HEK293 (cell line): Measurements from ENCODE around the gene FAM193B.

Source experiments
- CTCF ChIA-PET: fragments of 350-600 bp; formaldehyde crosslinking; extraction: SDS; loops from one replicate; lab custom pipeline; 2021; ENCODE audit warnings: antibody characterized with exemption; lab: Yijun Ruan, JAX
- POLR2A ChIA-PET: fragments of 300-600 bp; formaldehyde crosslinking; extraction: SDS; loops from one replicate; lab custom pipeline; 2020; ENCODE audit warnings: antibody characterized with exemption, inconsistent platforms; lab: Yijun Ruan, JAX
- H3K27ac ChIP-seq: fragments of 200-500 bp; sonication (Bioruptor generic); 2 replicates; pipeline ENCODE4 v1.5.1; 2014; ENCODE audit warnings: low read depth, low read length, control low read depth, inconsistent platforms; ENCODE audit errors: extremely low read depth
- H3K36me3 ChIP-seq, 2 experiments: fragments of 200-500 bp in 1 of 2; sonication (Bioruptor generic) in 1 of 2; 1 replicate in 1 of 2; 2 replicates in 1 of 2; pipeline ENCODE4 v1.5.1; 2014 to 2017; ENCODE audit warnings: inconsistent platforms in 2 of 2, low read length in 2 of 2; ENCODE audit not compliant: control insufficient read depth in 2 of 2, insufficient read depth in 1 of 2
- H3K4me1 ChIP-seq: fragments of 200-500 bp; sonication (Bioruptor generic); 2 replicates; pipeline ENCODE4 v1.5.1; 2014; ENCODE audit warnings: mild to moderate bottlenecking, low read length, inconsistent platforms; ENCODE audit not compliant: control insufficient read depth, insufficient read depth
- H3K4me3 ChIP-seq: 2 replicates; pipeline ENCODE4 v1.5.1; 2011; ENCODE audit warnings: low read depth, mild to moderate bottlenecking, control low read depth, low read length, moderate library complexity
- H3K9me3 ChIP-seq: fragments of 200-500 bp; sonication (Bioruptor generic); 2 replicates; pipeline ENCODE4 v1.5.1; 2014; ENCODE audit warnings: low read depth, low read length, inconsistent platforms; ENCODE audit not compliant: control insufficient read depth, insufficient read depth
- GLIS1 ChIP-seq: fragments of 450-650 bp; formaldehyde crosslinking; IDR thresholded peaks from 2 replicates; pipeline ENCODE4 v1.5.1; 2016; ENCODE audit warnings: missing biosample characterization, missing genetic modification characterization
- GLIS2 ChIP-seq: fragments of 450-650 bp; formaldehyde crosslinking; IDR thresholded peaks from 2 replicates; pipeline ENCODE4 v1.5.1; 2016; ENCODE audit warnings: missing biosample characterization, missing genetic modification characterization
- INSM2 ChIP-seq: fragments of 450-650 bp; formaldehyde crosslinking; IDR thresholded peaks from 2 replicates; pipeline ENCODE4 v1.5.1; 2016; ENCODE audit warnings: missing biosample characterization, missing genetic modification characterization
- KLF17 ChIP-seq: fragments of 450-650 bp; formaldehyde crosslinking; IDR thresholded peaks from 2 replicates; pipeline ENCODE4 v1.5.1; 2016; ENCODE audit warnings: missing biosample characterization, missing genetic modification characterization
- KLF8 ChIP-seq: fragments of 450-650 bp; formaldehyde crosslinking; IDR thresholded peaks from 2 replicates; pipeline ENCODE4 v1.5.1; 2016; ENCODE audit warnings: missing biosample characterization, missing genetic modification characterization
- SALL2 ChIP-seq: fragments of 450-650 bp; formaldehyde crosslinking; IDR thresholded peaks from 2 replicates; pipeline ENCODE4 v1.5.0; 2017; ENCODE audit warnings: missing biosample characterization, mild to moderate bottlenecking, missing genetic modification characterization, borderline replicate concordance
- SCRT2 ChIP-seq: fragments of 450-650 bp; formaldehyde crosslinking; IDR thresholded peaks from 2 replicates; pipeline ENCODE4 v1.5.1; 2016; ENCODE audit warnings: missing biosample characterization, missing genetic modification characterization
- TCF7L2 ChIP-seq: IDR thresholded peaks from 2 replicates; pipeline ENCODE4 v1.6.1; 2011; ENCODE audit warnings: low read depth, mild to moderate bottlenecking, inconsistent platforms, low read length, moderate library complexity, borderline replicate concordance
- ZBTB21 ChIP-seq: fragments of 450-650 bp; formaldehyde crosslinking; IDR thresholded peaks from 2 replicates; pipeline ENCODE4 v1.5.1; 2017; ENCODE audit warnings: missing biosample characterization, missing genetic modification characterization
- ZIC2 ChIP-seq: fragments of 450-650 bp; formaldehyde crosslinking; IDR thresholded peaks from 2 replicates; pipeline ENCODE4 v1.5.1; 2016; ENCODE audit warnings: missing biosample characterization, missing genetic modification characterization
- ZNF175 ChIP-seq: fragments of 450-650 bp; formaldehyde crosslinking; IDR thresholded peaks from 2 replicates; pipeline ENCODE4 v1.5.1; 2016; ENCODE audit warnings: missing biosample characterization, missing genetic modification characterization
- ZNF184 ChIP-seq: fragments of 450-650 bp; IDR thresholded peaks from 2 replicates; pipeline ENCODE4 v1.5.1; 2018; ENCODE audit warnings: missing biosample characterization, mild to moderate bottlenecking, missing genetic modification characterization
- ZNF2 ChIP-seq: fragments of 450-650 bp; formaldehyde crosslinking; IDR thresholded peaks from 2 replicates; pipeline ENCODE4 v1.5.1; 2016; ENCODE audit warnings: missing biosample characterization, missing genetic modification characterization
- ZNF274 ChIP-seq, 2 experiments: fragments of 200-500 bp in 1 of 2; fragments of 450-650 bp in 1 of 2; sonication (Bioruptor generic) in 1 of 2; formaldehyde crosslinking in 1 of 2; IDR thresholded peaks; 2 replicates each; pipeline versions ENCODE4 v1.5.1 to v1.6.1; 2014 to 2016; ENCODE audit warnings: borderline replicate concordance in 1 of 2, inconsistent platforms in 1 of 2, low read length in 1 of 2, missing biosample characterization in 1 of 2, missing genetic modification characterization in 1 of 2
- ZNF544 ChIP-seq: fragments of 450-650 bp; formaldehyde crosslinking; IDR thresholded peaks from 2 replicates; pipeline ENCODE4 v1.5.0; 2017; ENCODE audit warnings: missing biosample characterization, missing genetic modification characterization
- ZNF561 ChIP-seq: fragments of 450-650 bp; IDR thresholded peaks from 2 replicates; pipeline ENCODE4 v1.5.1; 2018; ENCODE audit warnings: missing biosample characterization, missing genetic modification characterization, borderline replicate concordance
- ZNF571 ChIP-seq: fragments of 450-650 bp; formaldehyde crosslinking; IDR thresholded peaks from 2 replicates; pipeline ENCODE4 v1.5.0; 2017; ENCODE audit warnings: missing biosample characterization, missing genetic modification characterization
- ZNF645 ChIP-seq: fragments of 450-650 bp; formaldehyde crosslinking; IDR thresholded peaks from 2 replicates; pipeline ENCODE4; 2016; ENCODE audit warnings: missing biosample characterization, missing genetic modification characterization
- ZNF658 ChIP-seq: fragments of 450-650 bp; formaldehyde crosslinking; IDR thresholded peaks from 2 replicates; pipeline ENCODE4; 2016; ENCODE audit warnings: missing biosample characterization, missing genetic modification characterization
- ZNF670 ChIP-seq: fragments of 450-650 bp; formaldehyde crosslinking; IDR thresholded peaks from 2 replicates; pipeline ENCODE4 v1.5.1; 2016; ENCODE audit warnings: missing biosample characterization, missing genetic modification characterization, low read depth
- ZNF785 ChIP-seq: fragments of 450-650 bp; formaldehyde crosslinking; IDR thresholded peaks from 2 replicates; pipeline ENCODE4 v1.5.1; 2016; ENCODE audit warnings: missing biosample characterization, missing genetic modification characterization
- TF ChIP-seq, protein P1 (sequence below): fragments of 450-650 bp; formaldehyde crosslinking; IDR thresholded peaks from 2 replicates; pipeline ENCODE4 v1.5.1; 2016; ENCODE audit warnings: missing biosample characterization, missing genetic modification characterization

FAM193B gene

DNA sequence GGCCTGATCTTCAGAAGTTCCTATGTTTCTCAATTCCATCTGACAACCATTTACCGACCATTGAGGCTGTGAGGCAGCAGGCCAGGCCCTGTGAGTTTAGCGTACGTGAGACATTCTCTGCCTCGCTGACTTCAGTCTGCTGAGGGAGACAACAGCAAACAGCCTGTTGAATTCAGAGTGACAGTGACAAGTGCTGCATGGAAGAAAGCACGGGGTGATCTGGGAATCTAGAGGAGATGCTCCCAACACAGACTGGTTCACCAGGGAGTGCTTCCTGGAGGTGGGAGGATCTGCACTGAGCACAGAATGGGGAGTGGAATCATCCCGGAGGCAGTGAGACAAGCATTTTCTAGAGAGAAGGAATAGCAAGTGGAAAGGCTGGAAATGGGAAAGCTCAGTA, 27.6 kb downstream of the FAM193B start:
- peaks cover 12 to 90% of the 10 kb centered on the region in 2 experiments; a peak in 2 of 3 replicates for H3K36me3 ChIP-seq
- H3K4me3 ChIP-seq: no peak overlapping the region
- H3K27ac ChIP-seq: no peak overlapping the region
- POLR2A ChIA-PET: no interaction called here
- TF ChIP-seq SCRT2 (peak; percentile 71), ZNF175 (no peak)
- TF ChIP-seq, all 188 proteins: peak for 1
- no peaks in the 10 kb centered on the region for H3K9me3 ChIP-seq
- CTCF ChIA-PET: no interaction called here
- no peaks in the 10 kb centered on the region for H3K4me1 ChIP-seq

GRCh38 chr5:177526191-177526590, 28.2 kb downstream of the FAM193B start:
- TF ChIP-seq ZIC2 (tag by site-specific recombination) (no peak), ZNF544 (tag by site-specific recombination) (no peak), ZNF645 (tag by site-specific recombination) (no peak), TCF7L2 (no peak), GLIS1 (tag by site-specific recombination) (no peak), ZNF2 (tag by site-specific recombination) (no peak), KLF8 (no peak), ZNF658 (tag by site-specific recombination) (no peak), ZNF561 (no peak), ZNF274 (IDR thresholded peaks at IDR 0.05; ENCODE audit: low read length) (no peak), ZNF274 (tag by site-specific recombination; IDR thresholded peaks at IDR 0.05; ENCODE audit: borderline replicate concordance) (no peak), INSM2 (tag by site-specific recombination) (no peak)
- TF ChIP-seq, protein P1, sequence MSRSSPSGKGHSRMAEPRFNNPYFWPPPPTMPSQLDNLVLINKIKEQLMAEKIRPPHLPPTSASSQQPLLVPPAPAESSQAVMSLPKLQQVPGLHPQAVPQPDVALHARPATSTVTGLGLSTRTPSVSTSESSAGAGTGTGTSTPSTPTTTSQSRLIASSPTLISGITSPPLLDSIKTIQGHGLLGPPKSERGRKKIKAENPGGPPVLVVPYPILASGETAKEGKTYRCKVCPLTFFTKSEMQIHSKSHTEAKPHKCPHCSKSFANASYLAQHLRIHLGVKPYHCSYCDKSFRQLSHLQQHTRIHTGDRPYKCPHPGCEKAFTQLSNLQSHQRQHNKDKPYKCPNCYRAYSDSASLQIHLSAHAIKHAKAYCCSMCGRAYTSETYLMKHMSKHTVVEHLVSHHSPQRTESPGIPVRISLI (tag by site-specific recombination): no peak
- ChIA-PET POLR2A (no interaction called here), CTCF (no interaction called here)
- Histone ChIP-seq H3K4me3 (no peak overlapping the region), H3K4me1 (no peaks in the 10 kb centered on the region), H3K27ac (no peak overlapping the region), H3K36me3 (peaks cover 8 to 90% of the 10 kb centered on the region in 2 experiments; a peak in 2 of 3 replicates), H3K9me3 (no peaks in the 10 kb centered on the region)

GRCh38 chr5:177524941-177525655, 29.3 kb downstream of the FAM193B start:
- no peaks in the 10 kb centered on the region for H3K9me3 ChIP-seq
- TF ChIP-seq SALL2: no peak
- no peak for TF ChIP-seq ZBTB21 (tag by site-specific recombination)
- no peak for TF ChIP-seq ZNF571 (tag by site-specific recombination)
- TF ChIP-seq GLIS2: no peak
- no peak for TF ChIP-seq ZNF184 (tag by site-specific recombination)
- no peak for TF ChIP-seq ZNF670 (tag by site-specific recombination)
- TF ChIP-seq ZNF785 (tag by site-specific recombination): no peak
- no peak for TF ChIP-seq KLF17
- CTCF ChIA-PET: interaction anchor here (0.6 kb wide), 1 partner anchor 9 kb away, joined by 3 read pairs; no protein-coding TSS in a partner anchor
- H3K27ac ChIP-seq: no peak overlapping the region
- peaks cover 8 to 90% of the 10 kb centered on the region in 2 experiments; a peak in 2 of 3 replicates for H3K36me3 ChIP-seq
- POLR2A ChIA-PET: interaction anchor here (0.9 to 1.3 kb wide), 2 partner anchors 21 to 28 kb away, joined by 3 to 4 read pairs; partner anchors contain the start of gene PDLIM7
- no peak overlapping the region for H3K4me3 ChIP-seq
- no peaks in the 10 kb centered on the region for H3K4me1 ChIP-seq
